GM20000 (cell line): ENCODE data around the gene GPR78.

Experiments
- DNase-seq: peaks from one replicate; pipeline ENCODE4 v3.0.0; 2012; ENCODE audit warnings: low spot score
- CTCF ChIP-seq: IDR thresholded peaks from 2 replicates; pipeline ENCODE4 v1.5.1; 2012; ENCODE audit warnings: mild to moderate bottlenecking, control low read depth; ENCODE audit errors: extremely low read depth, missing control alignments

GPR78 gene

DNA sequence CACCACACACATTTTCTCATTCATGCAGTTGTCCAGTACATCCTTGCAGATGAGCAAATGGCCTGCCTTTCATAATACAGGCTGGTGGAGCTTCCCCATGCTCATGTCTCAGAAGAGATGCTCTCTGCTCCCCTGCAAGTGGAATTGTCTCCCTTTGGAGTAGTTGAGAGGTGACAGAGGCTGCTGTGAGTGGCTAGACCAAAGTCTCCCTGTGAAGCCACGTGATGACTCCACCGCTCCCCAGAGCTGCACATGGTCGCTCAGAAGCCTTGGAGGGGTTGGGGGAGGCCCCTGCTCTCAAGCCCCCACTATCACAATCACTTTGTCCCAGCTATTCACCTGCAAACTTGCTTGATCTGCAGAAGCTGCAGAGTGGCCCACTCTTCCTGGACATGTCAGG, 1.5 kb upstream of the GPR78 start:
- no peak for DNase-seq
- no peak for TF ChIP-seq CTCF

- TF ChIP-seq CTCF, result no peak
- DNase-seq, result no peak
Measured at GRCh38 chr4:8579526-8580320, 469 bp upstream of the GPR78 start.

- TF ChIP-seq CTCF, result no peak
- DNase-seq, result no peak
Measured at GRCh38 chr4:8581094-8581861, 1.1 kb downstream of the GPR78 start.

- no peak for DNase-seq
- no peak for TF ChIP-seq CTCF
Measured at GRCh38 chr4:8582016-8582415, 1.8 kb downstream of the GPR78 start.

- DNase-seq, result no peak
- no peak for TF ChIP-seq CTCF
Measured at GRCh38 chr4:8582436-8582835, 2.2 kb downstream of the GPR78 start.

DNA sequence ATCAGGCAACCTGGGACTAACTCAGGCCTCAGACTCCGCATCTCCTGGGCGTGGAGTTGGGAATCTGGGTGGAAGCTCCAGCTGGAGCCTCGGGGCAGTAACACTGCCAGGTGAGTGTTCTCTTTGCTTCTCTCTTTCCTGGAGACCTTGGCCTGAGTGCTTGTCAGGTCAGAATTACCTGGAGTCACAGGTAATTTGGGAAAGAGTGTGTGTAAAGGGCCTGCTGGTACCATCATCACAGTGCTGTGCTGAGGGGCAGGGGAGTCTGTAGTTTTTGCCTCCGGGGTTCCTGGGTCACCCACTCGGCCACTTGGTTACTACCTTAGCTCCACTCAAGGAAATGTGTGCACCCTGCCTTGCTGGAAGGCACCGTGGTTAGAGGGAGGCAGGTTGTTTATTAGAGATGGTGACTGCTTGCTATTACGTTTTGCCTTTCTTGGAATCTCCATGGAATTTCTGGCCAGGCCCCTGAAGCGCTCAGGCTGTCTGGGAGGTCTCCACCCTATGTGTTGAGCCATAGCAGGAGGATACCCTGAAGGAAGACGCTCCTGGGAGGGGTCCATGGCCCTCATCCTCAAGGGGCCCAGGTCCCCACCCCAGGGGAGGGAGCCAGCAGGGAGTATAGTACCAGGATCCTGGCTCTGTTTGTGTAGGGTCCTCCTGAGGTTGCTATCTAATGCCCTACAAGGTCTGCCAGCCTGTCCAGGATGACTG, 2.9 kb downstream of the GPR78 start:
- no peak for TF ChIP-seq CTCF
- DNase-seq, result no peak

- no peak for TF ChIP-seq CTCF
- no peak for DNase-seq
Measured at GRCh38 chr4:8583655-8584025, 3.4 kb downstream of the GPR78 start.
